Renal cortex interstitium (tissue), 11 donors: Measurements from ENCODE around the gene RTP5. TPM values are rescaled to one million over a fixed set of nuclear protein-coding genes. Genes with fewer than 3 reads are reported as not detected.
"Not testable (repeated sequence)": the region's sequence is repeated elsewhere in the genome, so short reads cannot be mapped to it uniquely, and the experiment has no call there.

Experiments used
- DNase-seq, 11 donors: peaks; one replicate each; pipeline ENCODE4 v3.0.0-alpha.2; 2013; ENCODE audit warnings: low read depth in 9 of 11, low spot score in 4 of 11; ENCODE audit errors: extremely low read depth in 1 of 11
- polyA plus RNA-seq, 3 donors: library from polyadenylated mRNA; unstranded; fragments of 120-200 nt; gene quantifications; one replicate each; pipeline ENCODE4 v1.2.1, GENCODE V29; 2013; ENCODE audit not compliant: insufficient read length in 3 of 3

The RTP5 gene
- polyA plus RNA-seq, 3 donors = 0.06 TPM; not detected in 2

DNA sequence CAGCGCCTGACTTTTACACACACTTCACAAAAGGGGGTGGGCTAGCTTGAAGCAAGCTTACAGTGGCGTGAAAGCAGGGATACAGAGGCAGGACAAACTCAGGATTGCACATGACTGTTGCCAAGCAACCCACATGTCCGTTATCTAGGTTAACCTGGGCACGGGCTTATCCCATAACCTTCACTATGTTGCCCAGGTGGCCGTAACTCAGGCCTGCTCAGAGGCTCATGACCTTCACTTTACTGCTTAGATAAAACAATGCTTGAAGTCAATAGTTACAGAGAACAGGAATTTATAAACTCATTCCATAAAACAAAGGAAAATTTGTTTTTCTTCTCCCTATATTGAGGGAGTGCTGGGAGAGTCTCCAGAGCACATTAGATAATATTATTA lies 36.8 kb downstream of the RTP5 start:
- DNase-seq = not testable (repeated sequence)

DNA sequence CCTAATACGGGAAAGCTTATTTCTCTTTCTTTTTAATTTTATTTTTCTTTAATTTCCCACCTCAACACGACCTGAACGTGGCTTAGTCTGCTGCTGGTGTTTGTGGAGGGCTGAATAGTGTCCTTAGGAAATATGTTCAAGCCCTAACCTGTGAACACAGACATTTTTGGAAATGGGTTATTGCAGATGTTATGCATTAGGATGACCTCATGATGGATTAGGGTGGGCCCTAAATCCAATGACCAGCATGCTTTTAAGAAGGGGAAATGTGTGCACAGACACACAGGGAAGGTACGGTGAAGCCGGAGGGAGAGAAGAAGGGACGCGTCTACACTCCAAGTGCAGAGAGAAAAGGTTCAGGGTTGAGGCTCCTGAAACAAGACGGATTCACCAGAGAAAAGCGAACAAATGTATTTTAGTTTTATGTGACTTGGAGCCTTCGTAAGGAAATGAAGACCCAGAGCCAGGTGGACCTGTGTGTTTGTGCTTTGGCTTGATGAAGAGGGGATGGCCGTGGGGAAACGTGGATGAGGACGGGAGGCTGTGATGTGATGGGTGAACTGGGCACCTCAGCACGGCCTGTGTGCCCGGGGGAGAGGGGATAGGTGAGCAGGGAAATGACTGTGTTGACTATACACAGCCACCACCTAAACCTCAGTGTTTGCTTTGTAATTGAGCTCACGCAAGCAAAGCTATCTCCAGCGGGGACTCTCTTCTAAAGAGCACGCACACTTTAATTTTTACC lies 37.5 kb downstream of the RTP5 start:
- DNase-seq = no peak

DNA sequence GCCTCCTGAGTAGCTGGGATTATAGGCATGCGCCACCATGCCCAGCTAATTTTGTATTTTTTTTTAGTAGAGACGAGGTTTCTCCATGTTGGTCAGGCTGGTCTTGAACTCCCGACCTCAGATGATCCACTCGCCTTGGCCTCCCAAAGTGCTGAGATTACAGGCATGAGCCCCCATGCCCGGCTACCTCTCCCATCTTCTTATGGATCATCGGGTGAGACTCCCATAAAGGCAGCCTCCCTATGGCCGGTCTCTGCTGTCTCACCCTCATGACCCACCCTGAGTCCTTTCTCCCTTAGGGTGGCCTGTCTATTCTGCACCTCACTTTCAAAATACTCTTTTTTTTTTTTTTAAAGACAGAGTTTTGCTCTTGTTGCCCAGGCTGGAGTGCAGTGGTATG lies 38.3 kb downstream of the RTP5 start:
- not testable (repeated sequence) for DNase-seq

DNA sequence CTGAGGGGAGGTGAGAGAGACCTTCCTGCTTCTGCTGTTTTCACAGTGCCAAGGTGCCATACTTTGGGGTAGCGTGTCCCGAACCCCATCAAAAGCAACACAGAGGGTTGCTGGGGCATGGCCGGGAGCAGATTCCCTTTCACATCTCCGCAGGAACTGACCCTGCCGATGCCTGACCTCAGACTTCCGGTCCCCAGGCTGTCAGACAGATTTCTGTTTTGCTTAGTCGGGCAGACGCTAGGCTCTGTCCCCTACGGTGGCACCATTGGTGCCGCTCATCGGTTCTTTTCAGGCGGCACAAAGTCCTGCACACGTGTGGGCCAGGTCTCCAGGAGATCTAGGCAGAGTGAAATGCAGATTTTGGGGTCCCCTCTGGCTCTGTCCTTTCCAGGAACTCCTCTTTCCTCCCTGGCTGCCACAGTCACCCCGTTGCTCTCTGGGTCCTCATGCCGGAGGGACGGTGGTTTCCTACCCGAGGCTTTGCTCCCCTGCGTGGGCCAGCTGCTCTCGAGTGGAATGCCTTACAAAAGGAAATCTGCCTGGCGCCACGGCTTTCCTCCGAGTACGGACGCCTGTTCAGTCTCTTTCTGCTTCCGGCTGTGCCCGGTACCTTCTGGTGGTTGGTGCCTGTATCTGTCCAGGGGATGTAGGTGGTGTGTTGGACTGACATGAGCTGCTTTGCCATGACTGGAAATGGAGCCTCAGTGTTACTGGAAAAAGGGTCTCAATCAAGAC lies 39.3 kb downstream of the RTP5 start:
- no peak for DNase-seq

DNA sequence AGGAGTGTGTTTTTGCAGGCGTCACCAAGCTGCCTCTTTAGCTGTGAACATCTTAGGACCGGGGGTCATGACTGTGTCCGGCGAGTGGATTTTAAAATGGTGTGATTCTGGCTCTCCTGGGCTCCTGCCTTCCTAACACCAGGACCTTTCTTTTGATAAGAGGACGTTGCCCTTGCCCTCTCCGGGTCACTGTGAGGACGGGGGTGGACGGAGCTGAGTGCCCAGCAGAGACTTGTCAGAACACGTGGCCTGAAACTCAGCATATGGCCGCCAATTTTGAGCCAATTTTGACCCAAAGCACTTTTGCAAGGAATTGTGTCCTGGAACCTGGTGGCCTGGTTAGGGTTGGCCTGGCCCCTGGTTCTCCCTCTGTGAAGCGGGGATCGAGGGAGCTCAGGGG lies 40.2 kb downstream of the RTP5 start:
- DNase-seq = no peak

DNA sequence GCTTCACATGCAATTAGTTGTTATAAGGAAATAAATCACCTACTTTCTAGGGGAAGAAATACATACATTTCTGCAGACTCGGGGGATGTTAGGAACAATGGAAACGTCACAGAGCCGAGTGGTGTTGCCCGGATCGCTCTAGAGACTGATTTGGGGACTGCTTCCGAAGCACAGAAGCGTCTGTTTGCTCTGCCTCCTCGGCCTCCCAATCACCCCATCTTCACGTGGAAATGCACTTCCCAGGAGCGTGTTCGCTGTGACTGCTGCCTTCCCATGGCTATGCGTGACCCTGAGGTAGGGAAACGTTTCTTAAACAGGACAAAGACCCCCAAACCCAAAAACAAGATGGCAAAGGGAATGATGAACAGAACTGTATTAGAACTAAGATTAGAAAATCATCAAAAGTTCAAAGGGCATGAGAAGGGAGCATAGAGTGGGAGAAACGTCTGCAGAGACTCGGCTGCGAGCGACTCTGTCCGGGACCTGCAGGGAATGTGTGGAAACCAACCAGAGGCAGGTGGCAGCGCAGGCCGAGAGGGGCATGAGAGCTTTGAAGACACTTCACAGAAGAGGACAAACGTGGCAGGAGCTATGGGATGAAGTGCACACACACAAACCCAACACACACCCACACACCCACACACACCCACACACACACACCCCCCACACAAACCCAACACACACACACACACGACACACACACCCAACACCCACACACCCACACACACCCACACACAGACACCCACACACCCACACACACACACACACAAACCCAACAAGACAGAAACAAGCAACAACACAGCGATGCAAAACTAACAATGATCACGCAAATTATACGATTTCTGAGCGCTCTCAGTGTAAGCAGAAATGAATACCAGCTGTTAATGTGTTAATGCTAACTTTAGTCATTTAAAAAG lies 41.3 kb downstream of the RTP5 start:
- no peak for DNase-seq

DNA sequence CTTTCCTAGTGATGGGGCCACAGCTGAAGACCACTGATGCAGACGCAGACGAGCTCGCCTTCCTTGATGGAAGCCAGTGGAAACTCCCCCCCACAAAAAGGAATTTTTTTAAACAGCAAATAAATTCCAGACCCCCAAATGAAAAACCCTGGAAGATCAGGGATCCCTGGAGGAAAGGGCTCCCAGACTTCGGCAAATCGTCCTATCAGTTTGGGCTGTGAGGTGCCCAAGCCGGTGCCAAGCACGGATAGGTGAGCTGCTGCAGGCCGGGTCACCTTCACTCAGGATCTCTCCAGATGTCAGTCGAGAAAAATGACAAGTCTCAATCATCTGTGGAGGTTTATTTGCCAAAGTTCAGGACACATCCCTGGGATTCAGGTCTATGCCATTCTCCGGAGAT lies 42.0 kb downstream of the RTP5 start:
- DNase-seq = no peak

DNA sequence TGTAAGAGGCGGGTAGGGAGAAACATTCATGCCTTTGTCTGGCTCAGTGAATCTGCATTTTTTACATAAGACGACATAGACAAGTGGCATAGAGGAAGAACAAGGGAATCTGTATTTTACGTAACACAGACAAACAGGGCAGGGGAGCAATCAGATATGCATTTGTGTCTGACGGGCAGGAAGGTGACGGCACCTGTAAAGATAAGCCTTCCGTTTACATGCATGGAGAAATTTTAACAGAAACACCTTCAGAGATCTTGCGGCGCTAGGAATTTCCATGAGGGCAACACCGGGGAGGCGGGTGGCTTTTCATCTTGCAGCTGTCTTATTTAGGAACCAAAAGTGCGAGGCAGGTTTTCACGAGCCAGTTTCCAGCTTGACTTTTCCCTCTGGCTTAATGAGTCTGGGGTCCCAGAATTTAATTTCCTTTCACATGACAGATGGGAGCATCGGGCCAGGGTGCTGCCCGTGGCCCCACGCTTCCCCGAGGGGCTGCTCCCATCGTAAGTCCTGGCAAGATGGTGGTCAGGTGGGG lies 42.6 kb downstream of the RTP5 start:
- DNase-seq = no peak

DNA sequence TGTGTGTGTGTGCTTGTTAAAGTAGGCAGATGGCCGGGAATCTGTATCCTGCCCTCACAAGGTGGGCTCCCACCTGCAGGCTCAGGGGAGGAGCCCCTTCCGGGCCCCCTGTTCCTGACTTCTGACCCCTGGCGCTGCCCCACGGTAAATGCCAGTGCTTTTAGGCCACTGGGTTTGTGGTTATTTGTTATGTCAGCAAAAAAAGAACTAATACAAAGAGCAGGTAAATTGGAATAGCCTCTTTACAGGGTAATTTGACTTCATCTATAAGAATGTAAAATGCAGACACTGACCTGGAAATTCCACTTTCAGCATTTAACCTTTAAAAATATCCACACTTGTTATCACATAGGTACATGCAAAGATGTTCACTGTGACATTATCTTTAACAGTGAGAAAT lies 44.2 kb downstream of the RTP5 start:
- no peak for DNase-seq

DNA sequence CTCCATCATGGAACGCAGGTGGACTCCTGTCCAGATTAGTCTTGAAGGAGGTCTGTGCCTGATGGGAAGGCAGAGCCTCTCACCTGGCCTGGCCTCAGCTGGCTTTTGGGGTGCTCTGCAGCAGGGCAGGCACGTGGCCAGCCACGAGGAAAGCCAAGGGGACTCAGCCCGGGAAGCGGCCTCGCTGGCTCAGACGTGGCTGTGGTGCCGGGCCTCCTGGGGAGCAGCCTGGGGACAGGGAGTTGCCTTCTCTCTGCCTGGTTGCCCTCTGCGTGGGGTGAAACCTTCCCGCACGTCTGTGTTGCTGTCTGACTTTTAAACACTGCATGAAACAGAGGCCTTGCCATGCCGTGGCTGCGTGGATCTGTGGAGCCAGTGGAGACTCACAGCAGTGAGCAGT lies 45.0 kb downstream of the RTP5 start:
- no peak for DNase-seq

DNA sequence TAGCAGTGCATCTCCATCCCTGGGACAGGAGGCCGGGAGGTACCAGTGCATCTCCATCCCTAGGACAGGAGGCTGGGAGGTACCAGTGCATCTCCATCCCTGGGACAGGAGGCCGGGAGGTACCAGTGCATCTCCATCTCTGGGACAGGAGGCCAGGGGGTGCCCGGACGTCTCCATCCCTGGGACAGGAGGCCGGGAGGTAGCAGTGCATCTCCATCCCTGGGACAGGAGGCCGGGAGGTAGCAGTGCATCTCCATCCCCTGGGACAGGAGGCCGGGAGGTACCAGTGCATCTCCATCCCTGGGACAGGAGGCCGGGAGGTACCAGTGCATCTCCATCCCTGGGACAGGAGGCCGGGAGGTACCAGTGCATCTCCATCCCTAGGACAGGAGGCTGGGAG lies 52.1 kb downstream of the RTP5 start:
- not testable (repeated sequence) for DNase-seq

DNA sequence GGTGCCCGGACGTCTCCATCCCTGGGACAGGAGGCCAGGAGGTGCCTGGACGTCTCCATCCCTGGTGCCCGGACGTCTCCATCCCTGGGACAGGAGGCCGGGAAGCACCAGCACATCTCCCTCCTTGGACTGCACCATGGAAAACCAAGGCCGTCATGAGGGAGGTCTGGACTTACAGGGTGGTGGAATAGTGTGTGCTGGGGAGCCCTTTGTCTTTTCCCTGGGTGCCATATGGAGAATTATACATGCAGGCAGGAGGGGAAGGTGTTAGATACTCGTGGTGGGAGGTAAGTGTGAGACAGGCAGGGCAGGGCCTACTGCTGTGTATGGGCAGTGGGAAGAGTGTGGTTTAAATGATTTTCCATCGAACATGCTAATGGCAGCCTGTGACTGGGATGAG lies 52.9 kb downstream of the RTP5 start:
- DNase-seq = no peak

DNA sequence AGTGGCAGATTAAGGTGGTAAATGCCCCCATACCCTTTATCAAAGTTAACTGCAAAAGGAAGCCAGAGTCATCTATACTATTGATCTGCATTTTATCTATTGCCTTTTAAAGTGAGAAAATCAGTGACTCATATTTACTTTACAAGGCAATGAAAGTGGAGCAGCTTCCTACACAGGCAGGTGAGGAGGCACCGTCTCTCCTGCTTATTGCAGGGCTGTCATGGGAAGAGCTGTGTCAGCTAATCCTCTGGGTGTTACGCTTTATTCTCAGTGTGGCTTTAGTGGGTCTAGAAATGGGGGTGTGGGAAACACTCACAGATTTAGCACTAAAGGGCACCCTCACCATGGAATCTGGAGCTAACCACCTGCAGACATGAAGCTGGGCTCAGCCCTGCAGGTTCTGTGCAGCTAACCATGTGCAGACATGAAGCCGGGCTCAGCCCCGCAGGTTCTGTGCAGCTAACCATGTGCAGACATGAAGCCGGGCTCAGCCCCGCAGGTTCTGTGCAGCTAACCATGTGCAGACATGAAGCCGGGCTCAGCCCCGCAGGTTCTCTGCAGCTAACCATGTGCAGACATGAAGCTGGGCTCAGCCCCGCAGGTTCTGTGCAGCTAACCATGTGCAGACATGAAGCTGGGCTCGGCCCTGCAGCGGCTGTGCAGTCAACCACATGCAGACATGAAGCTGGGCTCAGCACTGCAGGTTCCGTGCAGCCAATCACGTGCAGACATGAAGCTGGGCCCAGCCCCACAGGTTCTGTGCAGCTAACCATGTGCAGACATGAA lies 53.5 kb downstream of the RTP5 start:
- DNase-seq = not testable (repeated sequence)

Other genes with a start within 250 kb of the RTP5 start
- gene THAP4, start 232.6 kb upstream of the RTP5 start, polyA plus RNA-seq = 10 to 100 TPM; 53.5 to 65.8 (median 59.3) TPM
- gene ATG4B, start 232.0 kb upstream of the RTP5 start, polyA plus RNA-seq = 100 to 1,000 TPM in 1 of 3 donors, 10 to 100 TPM in 2; 75.6 to 109 (median 89.2) TPM
- gene DTYMK, start 182.9 kb upstream of the RTP5 start, polyA plus RNA-seq = 10 to 100 TPM; 35.8 to 44.7 (median 40.7) TPM
- gene ING5, start 167.7 kb upstream of the RTP5 start, polyA plus RNA-seq = 10 to 100 TPM; 39.4 to 54.5 (median 41.0) TPM
- gene D2HGDH, start 135.1 kb upstream of the RTP5 start, polyA plus RNA-seq = 10 to 100 TPM; 30.0 to 62.3 (median 50.4) TPM
- gene GAL3ST2, start 92.9 kb upstream of the RTP5 start, polyA plus RNA-seq = under 1 TPM; 0.19 to 0.88 (median 0.52) TPM
- gene NEU4, start 60.5 kb upstream of the RTP5 start, polyA plus RNA-seq = 1 to 10 TPM in 2 of 3 donors, under 1 TPM in 1; 0.56 to 2.2 (median 1.9) TPM
- under 1 TPM in 2 of 3 donors, not detected in 1; 0.11 to 0.27 TPM for gene PDCD1, start 10.8 kb upstream of the RTP5 start, polyA plus RNA-seq